K562 (cell line): Measurements from ENCODE around the gene PLEKHF1. TPM values are rescaled to one million over a fixed set of nuclear protein-coding genes. Genes with fewer than 3 reads are reported as not detected.

Experiments used
- ATAC-seq: fragments of 200-7000 bp; cut with Tn5 transposase; 3 replicates; pipeline ENCODE4 v1.9.1; 2020; ENCODE audit warnings: moderate library complexity
- BruUV-seq: library from RNA; stranded (reverse); fragments of 400-500 nt; replicated peaks from 2 replicates; lab custom pipeline; 2021; lab: Mats Ljungman, UMichigan
- CTCF ChIA-PET: fragments of 300-600 bp; formaldehyde crosslinking; extraction: SDS; loops from one replicate; lab custom pipeline; 2021; ENCODE audit warnings: low intra/inter-chr PET ratio; lab: Yijun Ruan, JAX
- POLR2A ChIA-PET: fragments of 300-600, 350-650 bp; sonication (Branson Sonifier 250); formaldehyde crosslinking; extraction: SDS; loops from one replicate; lab custom pipeline; 2021; ENCODE audit warnings: antibody characterized with exemption, inconsistent platforms; lab: Yijun Ruan, JAX
- DNase-seq, 4 experiments: peaks; one replicate each; pipeline versions ENCODE4 v3.0.0 to v3.0.0-alpha.2; 2011 to 2018; ENCODE audit warnings: low spot score in 3 of 4, mixed read lengths in 3 of 4; ENCODE audit errors: extremely low read depth in 1 of 4
- FAIRE-seq: peaks from 2 replicates; lab custom pipeline; 2011; peaks lifted over from hg19 to GRCh38; lab: Jason Lieb, UNC
- H2AFZ ChIP-seq: 2 replicates; pipeline ENCODE4 v1.6.0; 2011; ENCODE audit warnings: low read depth, low read length, control low read depth, inconsistent platforms
- H3K27ac ChIP-seq: fragments of 200-600 bp; 3 replicates; pipeline ENCODE4 v1.8.0; 2011; ENCODE audit warnings: low read depth, mild to moderate bottlenecking, control low read depth, inconsistent platforms, low read length, moderate library complexity, mixed read lengths; ENCODE audit errors: extremely low read depth
- H3K27me3 ChIP-seq, 2 experiments: fragments of 300-600 bp in 1 of 2; 2 replicates in 1 of 2; 3 replicates in 1 of 2; pipeline versions ENCODE4 v1.6.0 to v1.8.0; 2011; ENCODE audit warnings: inconsistent platforms in 2 of 2, low read length in 2 of 2, mild to moderate bottlenecking in 1 of 2, mixed read lengths in 1 of 2, moderate library complexity in 1 of 2; ENCODE audit not compliant: control insufficient read depth in 2 of 2, insufficient read depth in 2 of 2
- H3K36me3 ChIP-seq: fragments of 300-600 bp; 3 replicates; pipeline ENCODE4 v1.8.0; 2011; ENCODE audit warnings: mild to moderate bottlenecking, low read length, inconsistent platforms; ENCODE audit not compliant: control insufficient read depth, insufficient read depth
- H3K4me1 ChIP-seq, 2 experiments: fragments of 200-600 bp in 1 of 2; replicated peaks in 1 of 2; 2 replicates in 1 of 2; 3 replicates in 1 of 2; pipeline versions ENCODE4 v1.5.1 to v1.8.0; 2011; ENCODE audit warnings: inconsistent platforms in 2 of 2, low read length in 2 of 2, mild to moderate bottlenecking in 1 of 2, mixed read lengths in 1 of 2, moderate library complexity in 1 of 2; ENCODE audit not compliant: control insufficient read depth in 2 of 2, insufficient read depth in 2 of 2
- H3K4me2 ChIP-seq: 2 replicates; pipeline ENCODE4 v1.6.1; 2011; ENCODE audit warnings: low read length, control low read depth, inconsistent platforms, mixed read lengths; ENCODE audit not compliant: insufficient read depth
- H3K4me3 ChIP-seq: fragments of 200-600 bp; sonication (generic), shearing (Covaris generic); 2 replicates; pipeline ENCODE4 v1.5.1; 2016; ENCODE audit warnings: control low read depth, inconsistent platforms
- H3K79me2 ChIP-seq: fragments of 200-600 bp; 3 replicates; pipeline ENCODE4 v1.8.0; 2011; ENCODE audit warnings: low read length, inconsistent platforms; ENCODE audit not compliant: control insufficient read depth, insufficient read depth
- H3K9ac ChIP-seq, 2 experiments: 2 replicates each; pipeline versions ENCODE4 v1.6.0 to v1.6.1; 2011; ENCODE audit warnings: low read depth in 2 of 2, low read length in 2 of 2, control low read depth in 1 of 2, inconsistent platforms in 1 of 2, mild to moderate bottlenecking in 1 of 2, mixed read lengths in 1 of 2; ENCODE audit not compliant: insufficient read depth in 1 of 2
- H3K9me1 ChIP-seq: one replicate; pipeline ENCODE4 v1.6.0; 2011; ENCODE audit warnings: inconsistent platforms, mild to moderate bottlenecking, low read length, moderate library complexity; ENCODE audit not compliant: control insufficient read depth, insufficient read depth
- H3K9me3 ChIP-seq: replicated peaks from 2 replicates; pipeline ENCODE4 v1.5.1; 2011; ENCODE audit warnings: low read depth, low read length, inconsistent platforms; ENCODE audit not compliant: control insufficient read depth, insufficient read depth
- H4K20me1 ChIP-seq: replicated peaks from 2 replicates; pipeline ENCODE4 v1.6.1; 2011; ENCODE audit warnings: low read length, inconsistent platforms, mixed read lengths; ENCODE audit not compliant: control insufficient read depth, insufficient read depth
- ARHGAP35 ChIP-seq: fragments of 450-650 bp; IDR thresholded peaks from 2 replicates; pipeline ENCODE4 v1.6.1; 2018; ENCODE audit not compliant: partially characterized antibody
- ETV1 ChIP-seq: fragments of 450-650 bp; conservative IDR thresholded peaks from 2 replicates; pipeline ENCODE4 v1.6.1; 2016; ENCODE audit warnings: missing genetic modification characterization, control low read depth, low read depth, missing compliant biosample characterization
- FOXK2 ChIP-seq, 2 experiments: fragments of 450-650 bp; IDR thresholded peaks in 1 of 2; conservative IDR thresholded peaks in 1 of 2; 2 replicates each; pipeline ENCODE4 v1.6.1; 2016; ENCODE audit warnings: low read depth in 2 of 2, mild to moderate bottlenecking in 1 of 2
- LCOR ChIP-seq: sonication (generic); formaldehyde crosslinking; IDR thresholded peaks from 2 replicates; pipeline ENCODE4 v1.8.0; 2022; ENCODE audit warnings: mild to moderate bottlenecking, missing genetic modification reagents
- PHF8 ChIP-seq: fragments of 200-600 bp; sonication (generic); IDR thresholded peaks from 2 replicates; pipeline ENCODE4 v1.6.1; 2012; ENCODE audit warnings: mixed run types, mild to moderate bottlenecking, inconsistent platforms, low read length, moderate library complexity, borderline replicate concordance
- REST ChIP-seq, 2 experiments: fragments of 450-650 bp; formaldehyde crosslinking in 1 of 2; IDR thresholded peaks; 2 replicates each; pipeline versions ENCODE4 v1.4.0 to v1.6.1; 2014 to 2020; ENCODE audit warnings: mild to moderate bottlenecking in 2 of 2, borderline replicate concordance in 1 of 2, low read depth in 1 of 2
- STAG1 ChIP-seq: sonication (generic); formaldehyde crosslinking; IDR thresholded peaks from 2 replicates; pipeline ENCODE4 v1.5.0; 2020; ENCODE audit warnings: missing genetic modification reagents, borderline replicate concordance
- ZNF232 ChIP-seq: sonication (generic); formaldehyde crosslinking; IDR thresholded peaks from 2 replicates; pipeline ENCODE4 v1.8.0; 2022; ENCODE audit warnings: mild to moderate bottlenecking, missing genetic modification reagents
- WGBS: fragments of 100-300 bp; shearing (Covaris generic); methylation state at CpG from one replicate; pipeline ENCODE4 v1.1.6; 2016; ENCODE audit warnings: low coverage, mixed read lengths; ENCODE audit not compliant: insufficient coverage; ENCODE audit errors: missing lambda C conversion rate; 5-methylcytosine and 5-hydroxymethylcytosine counted together
- in situ Hi-C: fragments of 300-500 bp; cut with MboI; formaldehyde crosslinking; loops from 4 replicates; pipeline ENCODE4 v1.15.0; 2018; ENCODE audit warnings: inconsistent platforms, mixed read lengths
- intact Hi-C: fragments of 100-400 bp; cut with micrococcal nuclease; formaldehyde crosslinking; loops from 2 replicates; pipeline ENCODE4 v1.14.2; 2022
- polyA plus RNA-seq, 8 experiments: library from polyadenylated mRNA; depleted of rRNA in 4 of 8; stranded (reverse) in 5 of 8; unstranded in 3 of 8; fragments of >200 nt; fragmentation: Nextera tagmentation in 2 of 8; fragmentation: Illumina TruSeq in 1 of 8; extraction: Ambion mirVana in 2 of 8; extraction: Trizol in 1 of 8; gene quantifications; 2 replicates each; pipeline versions ENCODE4 v1.2.1 to v1.2.3, GENCODE V29; 2011 to 2014; ENCODE audit warnings: inconsistent platforms in 1 of 8, missing spikeins in 1 of 8
- total RNA-seq, 7 experiments: library from RNA; depleted of rRNA in 6 of 7; stranded (reverse); fragments of >200 nt in 6 of 7; fragmentation: Illumina TruSeq in 2 of 7; extraction: Trizol in 2 of 7; gene quantifications; 2 replicates each; pipeline versions ENCODE4 v1.2.1 to v1.2.3, GENCODE V29; 2011 to 2021; ENCODE audit warnings: low replicate concordance in 1 of 7
- TF ChIP-seq, protein P1 (sequence below): fragments of 250-450 bp; sonication (Bioruptor Pico); IDR thresholded peaks from 2 replicates; pipeline ENCODE4 v1.4.0; 2020; ENCODE audit warnings: mild to moderate bottlenecking, moderate library complexity

Gene PLEKHF1
- total and polyA plus RNA-seq, 9 of the 15 experiments (the other 6 are each of a cell fraction or from before 2014, with no cell fraction given) = 0.07 to 13.4 (median 3.9) TPM; not detected in 1

DNA sequence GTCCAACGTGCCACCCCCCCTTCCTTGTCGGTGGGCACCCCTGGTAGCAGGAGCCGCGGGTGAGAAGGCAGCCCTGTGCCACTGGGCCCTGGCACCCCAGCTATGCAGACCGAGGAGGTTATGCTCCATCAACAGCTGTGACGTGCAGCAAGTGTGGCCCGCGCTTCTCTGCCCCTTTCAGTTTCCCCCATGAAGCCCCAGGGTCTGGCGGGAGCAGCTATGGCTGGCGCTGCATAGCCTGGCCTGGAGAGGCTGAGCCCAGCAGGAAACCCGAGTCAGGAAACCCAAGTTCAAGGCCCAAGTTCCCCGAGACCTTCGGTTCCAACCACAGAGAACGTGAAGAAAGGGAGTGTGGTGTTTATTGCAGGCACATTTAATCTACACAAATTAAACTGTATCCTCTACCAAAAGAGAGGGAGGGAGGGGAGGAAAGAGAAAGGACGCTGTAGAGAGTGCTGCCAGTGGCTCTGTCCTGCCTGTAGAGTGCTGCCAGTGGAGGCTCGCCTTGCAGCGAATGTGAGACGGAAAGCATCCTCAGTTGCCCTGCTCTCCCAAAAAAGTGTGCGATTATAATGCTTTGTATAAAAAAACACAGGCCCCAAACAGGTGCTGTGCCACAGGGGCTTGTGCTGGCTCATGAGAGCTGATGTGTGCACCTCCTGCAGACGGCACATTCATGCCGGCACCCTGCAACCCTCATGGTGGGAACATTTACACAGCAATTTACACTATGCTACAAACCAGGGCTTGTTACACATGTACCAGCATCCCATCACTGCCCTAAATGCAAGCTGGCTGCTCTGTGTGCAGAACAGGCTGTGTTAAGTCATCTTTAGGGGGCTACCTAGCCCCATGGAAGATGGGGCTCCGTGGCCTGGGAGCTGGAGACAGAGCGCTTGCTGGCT lies 42.8 kb upstream of the PLEKHF1 start:
- intact Hi-C loops = no loop called here
- Histone ChIP-seq H2AFZ (no peak overlapping the region), H3K36me3 (no peaks in the 10 kb centered on the region), H3K4me2 (no peak overlapping the region), H3K27ac (no peak overlapping the region), H3K4me3 (no peak overlapping the region), H3K27me3 (no peaks in the 10 kb centered on the region), H3K9me1 (no peaks in the 10 kb centered on the region), H3K79me2 (no peaks in the 10 kb centered on the region), H3K9ac (no peak overlapping the region), H3K9me3 (no peaks in the 10 kb centered on the region), H4K20me1 (no peaks in the 10 kb centered on the region), H3K4me1 (peaks cover 13 to 31% of the 10 kb centered on the region in 2 experiments)
- no peak for TF ChIP-seq REST (IDR thresholded peaks at IDR 0.05; ENCODE audit: borderline replicate concordance)
- no peak for TF ChIP-seq REST (CRISPR knock-in tag; IDR thresholded peaks at IDR 0.05; ENCODE audit: low read depth)
- no peak for TF ChIP-seq FOXK2 (conservative IDR thresholded peaks at IDR 0.05 in 1 of 2, IDR thresholded peaks at IDR 0.05 in 1 of 2; ENCODE audit: low read depth in 2 of 2)
- no peak for TF ChIP-seq ARHGAP35
- TF ChIP-seq LCOR (CRISPR knock-in tag) = no peak
- TF ChIP-seq, protein P1, sequence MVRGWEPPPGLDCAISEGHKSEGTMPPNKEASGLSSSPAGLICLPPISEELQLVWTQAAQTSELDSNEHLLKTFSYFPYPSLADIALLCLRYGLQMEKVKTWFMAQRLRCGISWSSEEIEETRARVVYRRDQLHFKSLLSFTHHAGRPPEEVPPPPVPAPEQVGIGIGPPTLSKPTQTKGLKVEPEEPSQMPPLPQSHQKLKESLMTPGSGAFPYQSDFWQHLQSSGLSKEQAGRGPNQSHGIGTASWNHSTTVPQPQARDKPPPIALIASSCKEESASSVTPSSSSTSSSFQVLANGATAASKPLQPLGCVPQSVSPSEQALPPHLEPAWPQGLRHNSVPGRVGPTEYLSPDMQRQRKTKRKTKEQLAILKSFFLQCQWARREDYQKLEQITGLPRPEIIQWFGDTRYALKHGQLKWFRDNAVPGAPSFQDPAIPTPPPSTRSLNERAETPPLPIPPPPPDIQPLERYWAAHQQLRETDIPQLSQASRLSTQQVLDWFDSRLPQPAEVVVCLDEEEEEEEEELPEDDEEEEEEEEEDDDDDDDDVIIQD (CRISPR knock-in tag) = no peak
- no peak for TF ChIP-seq STAG1 (CRISPR knock-in tag)
- TF ChIP-seq ETV1 (tag) = no peak
- no peak for TF ChIP-seq PHF8
- TF ChIP-seq ZNF232 (CRISPR knock-in tag) = no peak
- FAIRE-seq (no peak), DNase-seq (no peak), ATAC-seq (no peak)
- in situ Hi-C loops = no loop called here
- WGBS = 46% methylated on average over 22 of the region's 23 CpGs
- ChIA-PET POLR2A (interaction anchor here (0.7 to 1.3 kb wide), 4 partner anchors 16 to 1242 kb away, joined by 3 to 5 read pairs (median 4); partner anchors contain the start of genes C19orf12 and POP4), CTCF (no interaction called here)
- no TSS peak for BruUV-seq
